G401 (cell line): ENCODE measurements around the gene FNIP2. TPM values are rescaled to one million over a fixed set of nuclear protein-coding genes. Genes with fewer than 3 reads are reported as not detected.
"Not testable (repeated sequence)": the region's sequence is repeated elsewhere in the genome, so short reads cannot be mapped to it uniquely, and the experiment has no call there.

Experiments
- DNase-seq: peaks from one replicate; pipeline ENCODE4 v3.0.0-alpha.2; 2015; ENCODE audit warnings: low spot score
- in situ Hi-C: cut with HindIII; loops from 2 replicates; pipeline ENCODE4 v1.10.0; 2016; ENCODE audit warnings: low sequenced_read_pairs, mixed read lengths
- total RNA-seq: library from RNA; depleted of rRNA; stranded (reverse); fragments of >200 nt; shearing (Covaris generic); gene quantifications from 2 replicates; pipeline ENCODE4 v1.2.3, GENCODE V29; 2014

FNIP2 gene
- total RNA-seq, 1 experiment from 2014 or later = 28.9 TPM

DNA sequence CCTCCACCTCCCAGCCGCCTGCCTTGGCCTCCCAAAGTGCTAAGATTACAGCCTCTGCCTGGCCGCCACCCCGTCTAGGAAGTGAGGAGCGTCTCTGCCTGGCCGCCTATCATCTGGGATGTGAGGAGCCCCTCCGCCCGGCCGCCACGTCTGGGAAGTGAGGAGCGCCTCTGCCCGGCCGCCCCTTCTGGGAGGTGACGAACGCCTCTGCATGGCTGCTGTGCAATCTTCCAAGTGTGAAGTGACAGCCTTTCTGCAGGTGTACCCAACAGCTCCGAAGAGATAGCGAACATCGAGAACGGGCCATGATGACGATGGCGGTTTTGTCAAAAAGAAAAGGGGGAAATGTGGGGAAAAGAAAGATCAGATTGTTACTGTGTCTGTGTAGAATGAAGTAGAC is 9.3 kb upstream of the FNIP2 start:
- DNase-seq, in situ Hi-C loops: not testable (repeated sequence)

DNA sequence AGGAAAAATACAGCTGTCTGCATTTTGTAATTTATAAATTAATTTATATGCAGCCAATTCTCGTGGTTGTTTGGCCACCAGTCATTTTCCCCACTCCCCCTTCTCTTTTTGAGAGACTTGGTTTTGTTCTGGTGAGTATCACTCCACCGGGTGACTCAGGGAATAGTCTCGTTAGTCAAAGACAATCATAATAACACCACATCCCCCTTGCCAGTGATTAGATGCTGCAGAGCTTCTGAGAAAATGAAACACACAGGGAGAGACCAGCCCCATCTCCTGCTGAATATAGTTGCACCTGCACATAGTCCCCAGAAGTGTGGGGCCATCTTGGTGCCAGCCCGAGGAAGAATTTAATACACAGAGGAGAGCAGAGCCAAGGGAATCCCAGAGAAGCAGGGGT is 8.0 kb upstream of the FNIP2 start:
- DNase-seq = no peak
- in situ Hi-C loops = no loop called here

DNA sequence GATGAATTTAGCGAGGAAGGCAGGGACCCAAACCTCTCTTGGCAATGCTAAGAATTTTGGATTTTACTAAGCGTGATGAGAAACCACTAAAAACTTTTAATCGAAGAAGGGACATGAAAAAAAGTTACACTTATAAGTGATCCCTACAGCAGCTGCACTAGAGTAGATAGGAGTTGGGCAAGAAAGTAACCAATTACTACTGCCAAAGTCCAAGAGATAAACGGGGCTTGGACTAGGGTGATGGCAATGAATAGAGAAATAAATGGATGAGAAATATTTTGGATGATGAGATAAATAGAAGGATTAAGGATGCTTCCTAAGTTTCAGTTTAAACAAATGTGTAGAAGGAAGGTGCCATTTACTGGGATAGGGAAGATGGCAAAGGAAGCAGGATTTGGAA is 6.3 kb upstream of the FNIP2 start:
- in situ Hi-C loops = no loop called here
- no peak for DNase-seq

DNA sequence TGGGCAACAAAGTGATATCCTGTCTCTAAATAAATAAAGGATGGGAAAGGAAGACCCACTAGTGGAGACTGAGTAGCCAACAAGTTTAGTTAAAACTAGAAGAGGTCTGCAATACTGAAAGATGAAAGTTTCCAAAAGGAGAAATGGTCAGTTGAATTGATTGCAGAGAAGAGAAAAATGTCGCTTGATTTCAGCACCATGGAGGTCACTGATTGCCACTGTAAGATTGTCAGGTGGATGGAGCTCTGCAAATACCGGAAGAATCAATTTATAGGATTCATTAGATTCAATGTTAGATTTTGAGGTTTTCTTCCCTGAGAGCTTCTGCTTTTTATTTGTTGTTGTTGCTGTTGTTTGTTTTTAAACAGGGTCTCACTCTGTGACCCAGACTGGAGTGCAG is 5.4 kb upstream of the FNIP2 start:
- no peak for DNase-seq
- in situ Hi-C loops = no loop called here

DNA sequence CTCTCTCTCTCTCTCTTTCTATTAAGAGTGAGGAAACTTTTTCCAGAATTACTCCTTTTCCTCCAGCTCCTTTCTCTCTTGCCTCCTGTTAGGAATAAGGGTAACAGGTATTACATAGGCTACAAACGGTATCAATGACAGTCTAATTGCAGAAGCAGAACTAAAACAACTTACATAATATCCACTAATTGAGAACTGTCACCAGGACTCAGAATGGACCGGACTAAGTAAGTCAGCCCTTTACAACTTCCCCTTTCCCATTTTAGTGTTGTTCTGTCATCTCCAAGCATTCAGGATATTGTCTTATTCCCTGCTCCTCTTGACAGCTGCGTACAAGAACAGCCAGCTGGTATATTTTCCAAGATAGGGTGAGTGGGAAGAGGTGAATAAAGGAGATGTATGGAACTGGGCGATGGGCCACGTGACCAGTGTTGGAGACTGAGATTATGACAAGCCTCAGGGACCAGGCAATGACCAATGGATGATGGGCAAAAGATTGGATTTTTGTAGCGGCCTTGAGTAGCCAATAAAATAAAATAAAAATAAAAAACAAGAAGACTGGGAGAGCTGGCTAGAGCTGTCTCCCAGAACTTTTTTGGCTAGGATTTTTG is 2.3 kb upstream of the FNIP2 start:
- no peak for DNase-seq
- in situ Hi-C loops = no loop called here

DNA sequence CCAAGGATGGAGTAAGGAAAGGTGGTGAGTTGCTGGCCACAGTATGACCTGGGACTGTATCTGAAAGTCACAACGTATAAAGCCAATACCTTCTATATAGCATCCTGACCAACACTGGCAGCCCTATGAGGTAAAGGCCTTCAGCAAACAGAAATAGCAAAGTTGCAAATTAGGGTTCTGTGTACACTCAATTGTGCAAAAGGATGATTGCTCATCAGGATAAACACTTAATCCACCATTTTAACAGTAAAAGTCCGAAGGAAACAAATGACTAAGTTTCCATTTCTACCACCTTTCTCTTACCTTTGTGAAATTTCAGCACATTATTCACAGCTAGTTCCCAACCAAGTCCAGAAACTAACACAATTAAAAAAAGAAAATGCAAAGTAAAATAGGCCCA is 1.4 kb upstream of the FNIP2 start:
- in situ Hi-C loops = no loop called here

DNA sequence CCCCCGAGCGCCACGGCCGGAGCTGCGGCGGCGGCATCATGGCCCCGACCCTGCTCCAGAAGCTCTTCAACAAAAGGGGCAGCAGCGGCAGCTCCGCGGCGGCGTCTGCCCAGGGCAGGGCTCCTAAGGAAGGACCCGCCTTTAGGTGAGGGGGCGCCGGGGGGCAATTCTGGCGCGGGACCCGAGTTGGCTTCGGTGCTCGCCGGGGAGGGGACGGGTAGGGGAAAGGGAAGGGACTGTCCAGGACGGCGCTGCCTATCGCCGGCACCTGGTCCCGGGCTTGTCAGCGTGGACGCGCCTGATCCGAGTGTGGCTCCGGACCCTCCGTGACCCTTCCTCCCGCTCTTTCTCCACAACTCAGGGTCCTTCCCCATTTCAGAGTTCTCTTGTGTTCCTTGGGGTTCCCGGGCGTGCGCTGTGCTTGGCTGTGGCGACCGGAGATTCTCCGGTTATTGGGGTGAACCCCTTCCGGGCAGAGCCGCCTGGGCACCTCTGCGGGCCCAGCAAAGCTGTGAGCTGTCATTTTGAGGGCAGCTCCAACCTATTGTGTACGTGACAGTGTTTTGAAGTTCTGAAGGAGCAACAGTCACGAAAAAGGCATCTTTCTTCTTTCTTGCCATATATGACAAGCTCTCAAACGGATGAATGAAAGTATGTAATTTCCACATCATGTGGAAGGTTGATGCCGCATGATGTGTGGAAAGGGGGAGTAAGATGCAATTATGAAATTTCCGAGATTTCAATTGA is 522 bp downstream of the FNIP2 start:
- in situ Hi-C loops = no loop called here
- peak; percentile 54 for DNase-seq

More for the DNA sequence above, 1.4 kb upstream of the FNIP2 start:
- no peak for DNase-seq

DNA sequence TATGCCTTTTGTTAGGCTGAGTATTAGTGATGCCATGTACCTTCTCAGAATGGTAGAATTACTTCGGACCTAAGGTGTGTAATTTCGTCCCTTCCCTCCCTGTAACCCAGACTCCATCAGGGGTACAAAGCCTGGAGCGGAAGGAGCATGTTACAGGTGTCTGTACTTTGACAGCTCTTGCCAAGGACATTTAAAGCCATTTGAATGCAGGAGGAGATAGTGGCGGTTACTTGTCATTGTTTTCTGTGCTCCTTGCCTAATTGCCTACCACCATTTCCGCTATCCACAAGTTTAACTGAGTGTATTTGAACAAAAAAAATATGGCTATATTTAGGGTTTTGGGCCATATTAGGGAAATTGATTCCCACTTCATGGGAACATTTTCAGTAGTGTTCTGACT is 1.8 kb downstream of the FNIP2 start:
- in situ Hi-C loops = no loop called here
- no peak for DNase-seq

DNA sequence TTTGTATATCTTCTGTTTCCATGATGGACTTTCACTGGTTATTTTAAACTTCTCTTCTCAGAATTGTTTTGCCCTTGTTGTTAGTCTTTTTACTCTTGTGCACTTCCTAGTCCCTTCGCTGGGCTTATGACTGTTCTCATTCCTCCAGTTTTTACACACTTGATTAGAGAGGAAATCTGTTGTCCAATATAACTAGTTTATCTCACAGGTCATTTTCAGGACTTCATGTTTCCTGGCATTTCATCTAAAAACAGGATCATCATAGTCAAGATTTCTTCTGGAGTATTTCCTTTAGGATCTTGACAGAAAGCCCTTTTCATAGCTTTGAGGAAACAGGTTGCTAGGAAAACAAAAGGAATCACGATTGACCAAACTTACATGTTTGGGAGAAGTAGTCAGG is 3.0 kb downstream of the FNIP2 start:
- in situ Hi-C loops = no loop called here
- no peak for DNase-seq

DNA sequence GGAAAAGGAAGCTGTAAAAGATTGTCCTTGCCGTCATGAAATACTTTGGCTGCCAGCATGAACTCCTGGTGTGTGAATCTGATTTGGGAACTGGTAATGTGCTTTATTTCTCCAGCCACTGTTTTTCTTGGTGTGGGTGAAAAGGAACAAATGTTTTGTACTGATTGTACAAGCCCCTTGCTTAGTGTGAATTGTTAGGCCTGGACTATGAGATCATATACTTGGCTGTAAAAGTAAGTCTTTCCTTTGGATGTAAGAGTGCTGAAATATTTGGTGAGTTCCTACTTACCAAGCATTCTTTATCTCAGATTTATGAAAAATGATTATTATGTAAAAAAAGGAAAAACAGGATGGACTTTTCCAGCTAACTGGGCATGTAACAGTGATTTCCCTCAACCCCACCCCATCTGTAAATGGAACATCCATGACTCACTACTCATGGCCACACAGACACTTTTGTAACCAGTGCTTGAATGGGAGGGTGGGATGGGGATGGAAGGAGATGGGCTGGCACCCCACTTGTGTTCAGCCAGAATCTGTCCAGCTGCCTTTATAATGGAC is 6.3 kb downstream of the FNIP2 start:
- no peak for DNase-seq
- in situ Hi-C loops = no loop called here

DNA sequence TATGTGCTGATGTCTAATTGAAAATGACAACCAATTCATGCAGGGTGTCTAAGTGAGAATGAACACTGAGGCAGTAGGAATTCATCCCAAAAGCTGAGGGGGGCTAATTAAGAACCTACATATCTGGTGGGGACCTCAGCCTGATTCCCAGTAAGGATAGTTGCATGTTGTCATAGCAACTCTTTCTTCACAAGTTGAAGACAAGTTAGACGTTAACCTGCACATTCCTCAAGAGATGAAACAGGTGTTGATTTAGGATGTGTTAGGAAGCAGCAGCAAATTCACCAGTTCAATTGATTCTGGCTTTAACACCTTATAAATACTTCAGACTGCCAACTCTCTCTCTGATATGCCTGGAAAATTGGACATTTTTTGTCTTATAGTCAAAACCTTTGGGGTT is 7.3 kb downstream of the FNIP2 start:
- no peak for DNase-seq
- in situ Hi-C loops = no loop called here

DNA sequence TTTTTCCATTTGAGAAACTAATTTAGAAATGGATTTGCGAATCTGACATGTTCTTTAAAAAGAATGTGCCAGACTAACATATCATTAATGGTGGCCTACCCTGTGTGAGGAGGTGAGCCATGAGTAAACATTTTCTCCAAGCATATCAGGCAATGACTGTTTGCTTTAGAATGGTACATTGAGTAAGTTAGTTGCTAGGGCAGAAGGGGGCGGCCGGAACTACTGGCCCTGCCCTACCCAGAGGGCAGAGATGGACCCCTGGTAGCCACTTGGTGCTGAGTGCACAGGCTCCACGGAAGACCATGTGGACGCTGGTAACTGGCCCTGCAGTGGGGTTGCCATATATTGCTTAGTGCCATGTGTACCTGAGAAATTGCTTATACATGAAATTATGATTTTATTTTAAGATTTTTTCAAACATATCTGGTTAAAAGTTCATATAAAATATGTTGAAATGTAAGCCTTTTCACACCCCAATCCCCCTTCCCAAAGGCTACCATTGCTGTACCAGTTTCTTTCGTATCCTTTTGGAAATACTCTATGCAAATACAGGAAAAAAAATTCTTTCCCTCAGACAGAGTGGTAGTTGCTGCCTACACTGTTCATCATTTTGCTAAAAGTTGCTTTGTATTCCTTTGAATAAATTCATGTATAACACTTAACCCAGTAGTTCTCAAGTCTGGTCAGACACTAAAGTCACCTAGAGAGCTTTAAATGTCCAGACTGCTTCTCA is 8.8 kb downstream of the FNIP2 start:
- in situ Hi-C loops = no loop called here

DNA sequence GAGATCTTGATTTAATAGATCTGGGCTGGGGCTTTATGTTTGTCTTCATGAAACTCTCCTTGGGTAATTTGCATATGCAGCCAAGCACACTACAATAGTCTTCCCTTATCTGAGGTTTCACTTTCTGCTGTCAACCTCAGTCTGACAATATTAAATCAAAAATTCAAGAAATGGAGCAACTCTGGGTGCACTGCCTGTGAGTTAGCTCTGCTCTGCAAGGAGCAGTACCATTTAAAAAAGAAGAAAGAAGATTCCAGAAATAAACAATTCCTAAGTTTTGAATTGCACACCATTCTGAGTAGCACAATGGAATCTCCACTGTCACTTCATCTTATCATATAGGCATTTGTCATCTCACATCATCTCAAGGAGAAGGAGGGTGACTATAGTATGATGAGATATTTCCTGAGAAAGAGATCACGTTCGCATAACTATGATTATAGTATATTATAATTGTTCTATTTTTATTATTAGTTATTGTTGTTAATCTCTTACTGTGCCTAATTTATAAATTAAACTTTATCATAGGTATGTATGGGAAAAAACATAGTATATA is 9.4 kb downstream of the FNIP2 start:
- DNase-seq = no peak
- in situ Hi-C loops = no loop called here

More for the DNA sequence above, 8.8 kb downstream of the FNIP2 start:
- no peak for DNase-seq

DNA sequence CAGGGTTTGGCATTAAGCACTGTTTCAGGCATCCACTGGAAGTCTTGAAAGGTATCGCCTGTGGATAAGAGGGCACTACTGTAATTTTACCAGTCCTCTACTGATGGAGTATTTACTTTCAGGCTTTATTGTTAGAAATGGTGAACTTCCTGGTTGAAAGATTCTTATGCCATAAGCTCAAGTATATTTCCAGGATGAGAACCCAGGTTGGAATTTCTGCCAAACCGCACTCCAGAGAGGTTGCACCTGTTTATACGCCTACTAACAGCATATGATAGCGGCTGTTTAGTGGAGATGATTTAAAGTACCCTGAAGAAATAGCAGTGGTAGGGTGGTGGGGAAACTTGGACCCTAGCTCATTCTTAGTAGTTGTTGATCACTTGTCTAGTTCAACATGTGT is 9.9 kb downstream of the FNIP2 start:
- in situ Hi-C loops = no loop called here
- DNase-seq = no peak

DNA sequence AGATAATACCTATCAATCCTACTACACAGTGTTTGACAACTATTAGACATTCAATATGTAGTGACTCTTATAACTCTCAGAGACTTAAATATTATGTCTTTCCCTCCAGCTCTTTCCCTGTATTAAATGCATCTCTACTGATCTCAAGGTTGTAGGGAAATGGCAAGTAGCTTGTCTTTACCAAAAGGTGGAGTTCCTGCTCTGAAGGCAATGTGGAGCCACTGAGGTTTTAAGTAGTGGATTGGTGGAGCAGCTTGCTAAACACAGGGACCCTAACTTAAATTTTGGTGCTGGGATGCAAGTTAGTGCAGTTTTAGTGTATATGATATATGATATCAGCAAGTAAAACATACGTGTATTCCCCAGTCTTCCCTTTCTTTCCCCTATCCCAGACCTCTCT is 13.1 kb downstream of the FNIP2 start:
- in situ Hi-C loops = no loop called here

DNA sequence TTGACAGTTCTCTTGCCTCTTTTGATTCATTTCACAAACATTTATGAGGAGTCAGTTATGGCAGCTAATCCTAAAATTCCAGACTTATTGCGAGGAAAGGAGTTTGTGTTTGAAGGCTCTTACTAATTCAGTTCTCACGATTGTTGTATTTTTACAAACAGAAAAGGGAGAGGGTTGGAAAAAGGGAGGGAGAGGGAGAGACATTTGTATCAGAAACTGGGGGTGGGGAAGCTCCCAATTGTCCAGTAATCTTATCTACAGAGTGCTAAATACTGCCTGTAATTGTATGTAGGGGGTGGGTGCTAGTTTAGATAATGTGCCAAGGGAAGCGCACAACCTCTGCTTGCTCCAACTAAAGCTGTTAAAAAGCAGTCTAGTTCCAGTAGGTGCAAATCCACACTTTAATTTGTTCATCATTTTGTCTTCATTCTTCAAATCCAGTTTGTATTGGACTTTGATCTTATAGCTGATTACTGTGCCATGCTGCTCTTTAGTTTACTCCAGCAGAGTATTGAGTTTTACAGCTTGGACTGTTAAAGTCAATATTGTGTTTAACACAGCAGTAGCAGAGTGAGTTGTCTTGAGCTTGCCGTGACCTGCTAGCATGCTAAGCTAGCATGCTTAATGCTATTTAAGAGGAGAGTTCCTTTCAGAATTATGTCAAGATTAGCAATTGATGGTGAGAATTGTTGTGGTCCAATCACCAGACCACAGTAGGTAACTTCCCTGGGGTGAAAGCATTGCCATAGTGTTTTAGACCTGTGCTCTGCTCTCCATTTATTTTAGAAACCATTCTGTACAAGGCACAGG is 13.9 kb downstream of the FNIP2 start:
- peak; percentile 48 for DNase-seq
- in situ Hi-C loops = no loop called here

More for the DNA sequence above, 13.1 kb downstream of the FNIP2 start:
- DNase-seq = no peak

DNA sequence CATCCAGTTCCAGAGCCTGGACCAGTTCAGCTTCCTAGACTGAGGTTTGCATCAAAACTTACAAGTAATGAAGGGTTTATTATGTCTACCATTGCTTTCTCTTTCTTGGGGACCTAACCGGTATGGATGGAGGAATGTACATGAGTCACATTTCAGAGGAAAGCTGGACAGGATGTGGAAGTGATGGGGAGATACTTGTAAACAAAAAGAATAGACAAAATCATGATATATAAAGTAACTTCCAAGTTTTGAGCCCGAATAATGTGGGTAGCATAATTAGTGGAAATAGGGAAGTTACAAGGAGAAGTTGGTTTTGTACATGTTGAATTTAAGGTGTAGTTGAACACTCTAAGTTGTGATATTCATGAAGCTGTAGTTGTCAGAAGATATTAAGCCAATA is 15.0 kb downstream of the FNIP2 start:
- in situ Hi-C loops = no loop called here
- DNase-seq = no peak

DNA sequence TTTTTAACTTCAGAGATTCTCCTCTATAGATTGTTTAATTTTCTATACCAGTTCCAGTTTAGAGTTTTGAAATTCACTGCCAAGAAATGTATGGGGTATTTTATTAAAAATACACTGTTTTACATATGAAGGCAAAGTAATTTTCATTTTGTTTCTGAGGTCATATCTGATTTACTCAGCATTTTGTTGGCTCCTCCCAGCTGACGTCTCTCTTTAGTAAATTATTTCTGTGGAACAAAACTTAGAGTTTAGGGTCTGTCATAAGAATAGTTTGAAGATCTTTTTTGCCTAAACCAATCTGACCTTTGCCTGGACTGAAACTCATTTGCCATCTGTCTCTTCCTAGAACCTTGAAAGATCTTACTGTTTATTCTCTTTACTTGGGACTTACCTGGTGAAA is 16.9 kb downstream of the FNIP2 start:
- in situ Hi-C loops = no loop called here
- no peak for DNase-seq

DNA sequence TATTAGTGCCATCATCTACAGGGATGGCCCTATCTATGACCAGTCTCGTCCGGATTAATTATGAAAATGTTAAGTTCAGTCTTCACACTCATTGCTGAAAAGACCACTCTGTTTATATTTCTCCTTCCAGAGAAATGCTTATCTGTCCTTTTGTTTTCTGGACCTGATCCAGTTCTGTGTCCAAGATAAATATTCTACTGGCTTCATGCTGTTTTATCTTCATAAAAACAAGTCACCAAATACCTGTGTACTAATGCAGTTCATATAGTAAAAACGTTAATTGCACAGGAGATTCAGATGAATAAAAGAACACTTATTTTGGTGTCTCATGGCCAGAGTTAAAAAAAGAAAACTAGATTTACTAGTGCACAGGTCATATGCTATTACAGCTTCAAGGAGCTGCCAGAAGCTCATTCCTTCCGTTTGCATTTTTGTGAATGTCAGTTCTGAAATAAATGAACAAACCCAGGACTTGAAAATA is 17.3 kb downstream of the FNIP2 start:
- in situ Hi-C loops = no loop called here
- peak; percentile 67 for DNase-seq
